Naive thymus-derived CD4-positive, alpha-beta T cell (primary cell): ENCODE measurements around the gene VAV2. TPM values are rescaled to one million over a fixed set of nuclear protein-coding genes. Genes with fewer than 3 reads are reported as not detected.

Experiments used
- ATAC-seq: fragments of 150-1000 bp; cut with Tn5 transposase; 2 replicates; pipeline ENCODE4 v1.10.0; 2021; ENCODE audit warnings: mild to moderate bottlenecking, moderate library complexity
- CTCF ChIA-PET: fragments of 350-600 bp; sonication (Branson Sonifier 250); formaldehyde crosslinking; loops from one replicate; lab custom pipeline; 2021; ENCODE audit warnings: antibody characterized with exemption; lab: Charles Lee
- POLR2A ChIA-PET: fragments of 350-600 bp; sonication (Branson Sonifier 250); formaldehyde crosslinking; loops from one replicate; lab custom pipeline; 2021; ENCODE audit warnings: antibody characterized with exemption, inconsistent platforms; lab: Charles Lee
- DNase-seq, 9 donors: peaks; one replicate each; pipeline versions ENCODE4 v3.0.0 to v3.0.0-alpha.2; 2020 to 2022; ENCODE audit warnings: mixed read lengths in 1 of 9
- H3K27ac ChIP-seq: one replicate; pipeline ENCODE4 v1.7.0; 2013; ENCODE audit warnings: mild to moderate bottlenecking, low read depth, low read length, moderate library complexity
- H3K27me3 ChIP-seq, 2 donors: one replicate each; pipeline ENCODE4 v1.7.0; 2013; ENCODE audit warnings: low read length in 2 of 2, mild to moderate bottlenecking in 2 of 2, moderate library complexity in 2 of 2; ENCODE audit not compliant: control insufficient read depth in 2 of 2, insufficient read depth in 2 of 2
- H3K36me3 ChIP-seq, 3 experiments: 1 replicate in 2 of 3; 2 replicates in 1 of 3; pipeline ENCODE4 v1.7.0; 2013; ENCODE audit warnings: low read length in 3 of 3, mild to moderate bottlenecking in 3 of 3, moderate library complexity in 1 of 3; ENCODE audit not compliant: insufficient read depth in 3 of 3, control insufficient read depth in 2 of 3
- H3K4me1 ChIP-seq, 2 donors: one replicate each; pipeline ENCODE4 v1.7.0; 2013; ENCODE audit warnings: low read length in 2 of 2, mild to moderate bottlenecking in 2 of 2, moderate library complexity in 1 of 2; ENCODE audit not compliant: control insufficient read depth in 2 of 2, insufficient read depth in 2 of 2
- H3K4me3 ChIP-seq: 2 replicates; pipeline ENCODE4 v1.7.0; 2013; ENCODE audit warnings: mild to moderate bottlenecking, low read length
- H3K9me3 ChIP-seq, 3 experiments: 1 replicate in 2 of 3; 2 replicates in 1 of 3; pipeline ENCODE4 v1.7.0; 2013; ENCODE audit warnings: low read length in 3 of 3; ENCODE audit not compliant: control insufficient read depth in 2 of 3
- H3K27ac Mint-ChIP-seq, 9 donors: one replicate each; pipeline ENCODE4 v1.8.0; 2020 to 2022; ENCODE audit warnings: mixed read lengths in 9 of 9, mild to moderate bottlenecking in 8 of 9, moderate library complexity in 5 of 9, inconsistent platforms in 2 of 9
- H3K27me3 Mint-ChIP-seq, 5 donors: one replicate each; pipeline ENCODE4 v1.8.0; 2021 to 2022; ENCODE audit warnings: mixed read lengths in 5 of 5, mild to moderate bottlenecking in 1 of 5
- H3K36me3 Mint-ChIP-seq, 5 donors: one replicate each; pipeline ENCODE4 v1.8.0; 2020 to 2022; ENCODE audit warnings: mixed read lengths in 5 of 5, mild to moderate bottlenecking in 3 of 5, inconsistent platforms in 1 of 5
- H3K4me1 Mint-ChIP-seq, 7 donors: one replicate each; pipeline ENCODE4 v1.8.0; 2020 to 2022; ENCODE audit warnings: mixed read lengths in 7 of 7, mild to moderate bottlenecking in 3 of 7, inconsistent platforms in 1 of 7
- H3K4me3 Mint-ChIP-seq, 10 donors: one replicate each; pipeline ENCODE4 v1.8.0; 2020 to 2022; ENCODE audit warnings: mild to moderate bottlenecking in 10 of 10, mixed read lengths in 10 of 10, moderate library complexity in 6 of 10, inconsistent platforms in 2 of 10
- H3K9me3 Mint-ChIP-seq, 11 donors: one replicate each; pipeline ENCODE4 v1.8.0; 2020 to 2022; ENCODE audit warnings: mixed read lengths in 11 of 11, mild to moderate bottlenecking in 4 of 11, inconsistent platforms in 1 of 11, moderate library complexity in 1 of 11
- intact Hi-C, 2 donors: fragments of 100-400 bp; cut with micrococcal nuclease; formaldehyde crosslinking; loops; one replicate each; pipeline ENCODE4 v1.15.1; 2023
- polyA plus RNA-seq, 2 donors: library from polyadenylated mRNA; unstranded; fragments of 300-500 nt; fragmentation: Illumina TruSeq; gene quantifications; one replicate each; pipeline ENCODE4 v1.2.3, GENCODE V29; 2021
- total RNA-seq, 6 experiments: library from RNA in 5 of 6; stranded (reverse) in 5 of 6; gene quantifications; 1 replicate in 5 of 6; 2 replicates in 1 of 6; pipeline ENCODE4 v1.2.3 and lab custom pipeline; 2021 to 2026

VAV2 gene
- total and polyA plus RNA-seq, 7 experiments from 2014 or later = 0.18 to 14.4 (median 1.9) TPM

DNA sequence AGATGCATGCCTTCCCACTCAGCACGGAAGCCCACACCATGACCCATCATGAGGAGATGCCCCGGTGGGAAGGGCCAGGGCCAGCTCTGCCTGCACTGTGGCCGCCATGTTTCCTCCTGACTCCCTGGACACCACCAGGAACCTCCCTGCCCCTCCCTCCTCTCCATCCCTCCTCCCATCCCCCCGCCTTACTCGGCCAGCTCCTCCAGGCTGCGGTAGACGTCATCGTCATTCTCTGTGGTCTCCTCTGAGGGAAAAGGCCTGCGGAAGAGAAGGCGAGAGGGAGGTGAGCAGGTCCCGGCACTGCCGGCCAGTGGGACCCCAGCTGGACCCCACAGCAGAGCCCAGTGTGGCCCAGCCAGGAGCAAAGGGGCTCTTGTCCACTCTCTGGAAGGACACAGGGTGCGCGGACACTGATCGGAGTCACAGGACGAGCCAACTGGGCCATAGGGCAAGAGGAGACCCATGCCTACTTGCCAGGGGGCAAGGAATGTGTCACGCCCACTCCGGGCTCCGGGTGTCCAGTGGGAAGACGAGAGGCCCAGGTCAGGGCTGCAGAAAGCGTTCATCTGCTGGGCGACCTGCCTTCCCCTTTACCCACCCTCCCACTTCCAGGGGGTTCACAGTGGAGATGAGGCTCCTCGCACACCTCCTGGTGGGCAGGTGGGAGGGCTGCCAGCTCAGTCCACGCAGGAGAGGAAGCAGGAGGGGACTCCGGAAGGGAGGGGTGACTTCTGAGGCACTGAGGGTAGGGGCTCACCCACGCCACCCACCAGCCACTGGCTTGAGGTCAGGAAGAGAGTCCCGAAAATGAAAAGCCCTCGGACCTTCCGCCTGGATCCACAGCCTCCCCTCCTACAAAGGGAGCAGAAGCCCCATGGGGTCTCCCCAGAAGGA lies 157.8 kb downstream of the VAV2 start:
- H3K36me3 Mint-ChIP-seq = no peaks in the 10 kb centered on the region
- no peak overlapping the region for H3K27ac ChIP-seq

DNA sequence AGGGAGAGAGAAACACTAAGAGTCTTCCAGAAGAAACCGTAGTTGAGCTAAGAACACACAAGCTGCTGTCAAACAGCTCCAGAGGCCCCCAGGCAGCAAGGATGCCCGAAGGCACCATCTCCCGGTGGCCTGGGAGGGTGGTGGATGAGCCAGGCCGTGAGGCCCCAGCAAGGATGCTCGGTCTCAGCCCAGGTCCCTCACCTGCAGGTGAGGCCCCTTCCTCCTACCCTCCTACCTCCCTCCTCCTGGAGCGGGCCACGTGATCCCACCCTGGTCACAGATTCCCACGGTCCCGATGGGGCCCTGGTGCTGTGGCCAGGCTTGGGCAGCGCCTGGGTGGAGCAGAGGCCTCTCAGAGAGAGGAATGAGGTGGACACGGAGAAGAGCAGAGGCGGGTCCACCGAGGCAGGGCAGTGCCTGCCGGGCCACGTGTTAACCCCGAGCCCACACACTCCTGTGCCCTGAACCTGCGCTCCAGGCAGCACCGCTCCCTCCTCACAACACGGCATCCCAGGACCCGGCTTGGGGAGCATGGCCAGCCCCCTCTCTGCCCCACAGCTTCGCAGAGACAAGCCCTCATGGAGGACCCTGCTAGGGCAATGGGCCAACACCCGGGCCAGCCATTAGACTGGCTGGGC lies 158.6 kb downstream of the VAV2 start:
- H3K27ac Mint-ChIP-seq = no peak overlapping the region
- H3K4me3 Mint-ChIP-seq = no peak overlapping the region
- DNase-seq (no peak), ATAC-seq (no peak)
- Histone ChIP-seq H3K27ac (no peak overlapping the region), H3K9me3 (no peaks in the 10 kb centered on the region), H3K4me3 (no peak overlapping the region), H3K36me3 (no peaks in the 10 kb centered on the region), H3K27me3 (no peaks in the 10 kb centered on the region), H3K4me1 (no peaks in the 10 kb centered on the region)
- no peaks in the 10 kb centered on the region for H3K4me1 Mint-ChIP-seq
- intact Hi-C loops = no loop called here
- H3K9me3 Mint-ChIP-seq = no peaks in the 10 kb centered on the region
- H3K36me3 Mint-ChIP-seq = no peaks in the 10 kb centered on the region
- H3K27me3 Mint-ChIP-seq = no peaks in the 10 kb centered on the region
- POLR2A ChIA-PET = no interaction called here
- CTCF ChIA-PET = no interaction called here

More for the DNA sequence above, 157.8 kb downstream of the VAV2 start:
- H3K4me1 ChIP-seq = no peaks in the 10 kb centered on the region
- Mint-ChIP-seq H3K4me3 (no peak overlapping the region), H3K27me3 (no peaks in the 10 kb centered on the region), H3K27ac (no peak overlapping the region), H3K9me3 (no peaks in the 10 kb centered on the region), H3K4me1 (no peaks in the 10 kb centered on the region)
- intact Hi-C loops = no loop called here
- H3K9me3 ChIP-seq = no peaks in the 10 kb centered on the region
- DNase-seq = no peak
- no peak overlapping the region for H3K4me3 ChIP-seq
- ChIA-PET POLR2A (no interaction called here), CTCF (no interaction called here)
- no peaks in the 10 kb centered on the region for H3K27me3 ChIP-seq
- ATAC-seq = no peak
- H3K36me3 ChIP-seq = no peaks in the 10 kb centered on the region

DNA sequence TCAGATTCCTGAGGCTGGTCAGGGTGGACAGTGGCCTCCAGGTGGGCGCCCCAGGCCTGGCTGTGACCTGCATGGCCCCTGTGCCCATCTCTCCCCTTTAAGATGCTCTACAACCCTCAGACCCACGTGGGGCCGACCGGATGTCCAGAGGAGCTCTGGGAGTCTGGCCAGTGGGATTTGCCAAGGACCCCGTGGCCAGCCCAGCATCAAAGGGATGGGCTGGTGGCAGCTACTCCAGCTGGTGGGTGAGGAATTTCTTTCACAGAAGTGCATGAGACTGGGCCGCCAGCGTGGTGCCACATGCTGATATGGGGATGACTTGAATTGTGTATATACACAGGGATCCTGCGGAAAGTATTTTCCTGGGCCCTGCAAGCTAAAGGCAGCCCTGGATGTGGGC lies 159.2 kb downstream of the VAV2 start:
- intact Hi-C loops = no loop called here
- no peak for DNase-seq
- H3K4me1 Mint-ChIP-seq = no peaks in the 10 kb centered on the region
- H3K4me1 ChIP-seq = no peaks in the 10 kb centered on the region
- H3K36me3 Mint-ChIP-seq = no peaks in the 10 kb centered on the region
- no peaks in the 10 kb centered on the region for H3K9me3 Mint-ChIP-seq
- no peak for ATAC-seq
- no peaks in the 10 kb centered on the region for H3K36me3 ChIP-seq
- POLR2A ChIA-PET = interaction anchor here (0.6 kb wide), 1 partner anchor 385 kb away, joined by 4 read pairs; no protein-coding TSS in a partner anchor
- H3K4me3 Mint-ChIP-seq = no peak overlapping the region
- no peak overlapping the region for H3K27ac ChIP-seq
- H3K4me3 ChIP-seq = no peak overlapping the region
- CTCF ChIA-PET = no interaction called here
- H3K27ac Mint-ChIP-seq = no peak overlapping the region
- no peaks in the 10 kb centered on the region for H3K27me3 ChIP-seq
- no peaks in the 10 kb centered on the region for H3K9me3 ChIP-seq
- no peaks in the 10 kb centered on the region for H3K27me3 Mint-ChIP-seq

DNA sequence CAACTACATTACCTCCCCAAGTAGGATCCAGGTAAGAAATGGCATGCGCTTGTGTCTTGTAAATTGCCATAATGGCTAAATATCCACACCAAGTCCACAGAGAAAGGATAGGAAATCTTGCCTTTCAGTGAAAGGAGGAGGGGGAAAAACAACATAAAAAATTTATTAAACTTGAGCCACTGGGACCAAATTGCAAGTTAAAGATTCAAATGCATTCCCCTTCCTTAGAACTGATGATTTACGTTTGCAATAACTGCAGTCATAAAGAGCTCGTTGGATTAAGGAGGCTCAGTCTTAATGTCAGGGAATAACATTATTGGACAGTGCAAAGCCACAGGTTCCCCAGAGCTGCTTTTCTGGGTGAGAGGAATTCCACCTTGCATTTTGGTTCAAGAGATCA lies 161.4 kb downstream of the VAV2 start:
- CTCF ChIA-PET = no interaction called here
- DNase-seq = no peak
- H3K4me3 ChIP-seq = no peak overlapping the region
- H3K9me3 Mint-ChIP-seq = no peaks in the 10 kb centered on the region
- H3K36me3 ChIP-seq = no peaks in the 10 kb centered on the region
- no peaks in the 10 kb centered on the region for H3K4me1 Mint-ChIP-seq
- H3K27me3 ChIP-seq = no peaks in the 10 kb centered on the region
- no peak overlapping the region for H3K27ac ChIP-seq
- no peaks in the 10 kb centered on the region for H3K9me3 ChIP-seq
- H3K27me3 Mint-ChIP-seq = no peaks in the 10 kb centered on the region
- POLR2A ChIA-PET = no interaction called here
- no peak overlapping the region for H3K4me3 Mint-ChIP-seq
- no peaks in the 10 kb centered on the region for H3K36me3 Mint-ChIP-seq
- no peak for ATAC-seq
- intact Hi-C loops = no loop called here
- no peaks in the 10 kb centered on the region for H3K4me1 ChIP-seq
- no peak overlapping the region for H3K27ac Mint-ChIP-seq

DNA sequence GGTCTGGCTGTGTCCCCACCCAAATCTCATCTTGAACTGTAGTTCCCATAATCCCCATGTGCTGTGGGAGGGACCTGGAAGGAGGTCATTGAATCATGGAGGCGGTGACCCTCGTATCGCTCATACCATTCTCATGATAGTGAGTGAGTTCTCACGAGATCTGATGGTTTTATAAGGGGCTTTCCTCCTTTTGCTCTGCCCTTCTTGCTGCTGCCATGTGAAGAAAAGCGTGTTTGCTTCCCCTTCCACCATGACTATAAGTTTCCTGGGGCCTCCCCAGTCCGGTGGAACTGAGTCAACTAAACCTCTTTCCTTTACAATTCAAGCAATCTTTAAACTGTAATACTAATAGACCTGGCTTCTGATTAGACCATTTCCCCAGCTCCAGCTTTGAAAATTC lies 161.8 kb downstream of the VAV2 start:
- no peaks in the 10 kb centered on the region for H3K4me1 ChIP-seq
- no peaks in the 10 kb centered on the region for H3K36me3 ChIP-seq
- no peak overlapping the region for H3K4me3 ChIP-seq
- no peak overlapping the region for H3K27ac Mint-ChIP-seq
- DNase-seq = no peak
- H3K9me3 Mint-ChIP-seq = no peaks in the 10 kb centered on the region
- H3K9me3 ChIP-seq = no peaks in the 10 kb centered on the region
- H3K27ac ChIP-seq = no peak overlapping the region
- H3K27me3 Mint-ChIP-seq = no peaks in the 10 kb centered on the region
- no peaks in the 10 kb centered on the region for H3K36me3 Mint-ChIP-seq
- H3K4me3 Mint-ChIP-seq = no peak overlapping the region
- POLR2A ChIA-PET = no interaction called here
- CTCF ChIA-PET = no interaction called here
- no peaks in the 10 kb centered on the region for H3K27me3 ChIP-seq
- intact Hi-C loops = no loop called here
- ATAC-seq = no peak
- no peaks in the 10 kb centered on the region for H3K4me1 Mint-ChIP-seq

DNA sequence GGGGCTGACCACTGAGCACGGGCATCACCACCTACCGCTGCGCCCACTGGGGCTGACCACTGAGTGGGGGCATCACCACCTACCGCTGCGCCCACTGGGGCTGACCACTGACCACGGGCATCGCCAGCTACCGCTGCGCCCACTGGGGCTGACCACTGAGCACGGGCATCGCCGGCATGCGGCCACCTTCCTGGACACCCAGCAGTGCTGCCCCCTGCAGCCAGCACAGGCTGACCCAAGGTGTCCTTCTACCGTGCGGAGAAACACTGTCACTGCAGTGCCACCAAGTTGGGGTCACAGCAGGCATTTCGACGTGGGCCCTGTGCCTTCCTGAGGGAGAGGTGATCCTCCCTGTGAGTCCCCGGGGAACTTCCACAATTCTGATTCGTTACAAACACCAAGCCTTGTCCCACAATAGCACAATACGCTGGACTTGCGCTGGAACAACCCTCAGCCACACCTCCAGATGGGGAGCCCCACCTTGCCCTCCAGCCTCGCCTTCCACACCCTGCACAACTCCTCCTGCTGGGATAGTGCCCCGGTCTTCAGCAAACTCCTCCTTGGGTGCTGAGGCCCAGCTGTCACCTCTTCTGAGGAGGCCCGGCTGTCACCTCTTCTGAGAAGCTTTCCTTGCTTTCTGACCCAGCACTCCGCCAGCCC lies 163.7 kb downstream of the VAV2 start:
- intact Hi-C loops = no loop called here
- ChIA-PET POLR2A (no interaction called here), CTCF (no interaction called here)
- DNase-seq (no peak), ATAC-seq (no peak)
- Mint-ChIP-seq H3K27me3 (no peaks in the 10 kb centered on the region), H3K4me1 (peaks cover 0 to under 1% (median 0%) of the 10 kb centered on the region in 7 donors), H3K36me3 (no peaks in the 10 kb centered on the region), H3K9me3 (no peaks in the 10 kb centered on the region), H3K27ac (no peak overlapping the region), H3K4me3 (no peak overlapping the region)
- no peaks in the 10 kb centered on the region for H3K9me3 ChIP-seq
- H3K27ac ChIP-seq = no peak overlapping the region
- no peak overlapping the region for H3K4me3 ChIP-seq
- no peaks in the 10 kb centered on the region for H3K27me3 ChIP-seq
- H3K4me1 ChIP-seq = no peaks in the 10 kb centered on the region
- H3K36me3 ChIP-seq = no peaks in the 10 kb centered on the region
